Measurements from ENCODE around the gene ZNF335. TPM values are rescaled to one million over a fixed set of nuclear protein-coding genes. Genes with fewer than 3 reads are reported as not detected.

Gene ZNF335
- total RNA-seq, 6 experiments from 2014 or later, result 6.5 to 9.3 (median 7.8) TPM

DNA sequence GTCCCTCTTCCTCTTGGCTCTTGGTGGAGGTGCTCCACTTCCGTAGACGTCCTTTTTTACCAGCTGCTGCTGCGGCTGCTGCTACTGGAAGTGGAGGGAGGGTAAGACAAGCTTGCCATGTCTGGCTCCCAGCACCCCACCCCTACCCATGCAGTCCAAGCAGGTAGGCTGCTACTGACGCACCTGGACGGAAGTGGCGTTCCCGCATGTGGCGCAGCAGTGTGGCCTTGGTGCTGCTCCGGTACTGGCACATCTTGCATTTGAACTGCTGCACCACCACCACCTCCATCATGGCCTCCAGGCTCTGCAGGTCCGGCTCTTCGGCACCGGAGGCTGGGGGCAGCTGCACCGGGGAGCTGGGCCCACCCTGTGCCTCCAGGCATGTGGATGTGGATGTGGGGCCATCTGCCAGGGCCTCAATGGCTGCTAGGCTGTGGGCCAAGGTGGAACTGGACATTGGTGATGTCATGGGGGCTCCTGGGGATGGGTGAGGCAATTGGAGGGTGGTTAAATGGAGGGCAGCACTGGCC, 4.4 kb downstream of the ZNF335 start:
- Histone ChIP-seq H3K36me3 (peaks cover 0 to 67% (median 33%) of the 10 kb centered on the region in 4 donors), H3K9me3 (no peaks in the 10 kb centered on the region), H3K27me3 (no peaks in the 10 kb centered on the region), H3K27ac (no peak overlapping the region), H3K4me1 (peaks cover 0 to 11% (median 3%) of the 10 kb centered on the region in 4 donors), H3K4me3 (no peak overlapping the region)
- no CpG with 5 or more reads among the region's 13 CpGs for WGBS (ENCODE audit: insufficient coverage, low coverage, low lambda C conversion rate, missing lambda C conversion rate)
- intact Hi-C loops (cut with DNase I), result loop anchor here (10.0 kb wide), 3 partner anchors 83 to 173 kb away; partner anchors contain the start of genes DNTTIP1 (in 1 of the 2), SPATA25 (in 1 of the 2), TNNC2 (in 1 of the 2) and WFDC3 (in 1 of the 2)
- DNase-seq, result peak in 2 of 3 donors; percentile 43 to 45
- TF ChIP-seq, protein P1, sequence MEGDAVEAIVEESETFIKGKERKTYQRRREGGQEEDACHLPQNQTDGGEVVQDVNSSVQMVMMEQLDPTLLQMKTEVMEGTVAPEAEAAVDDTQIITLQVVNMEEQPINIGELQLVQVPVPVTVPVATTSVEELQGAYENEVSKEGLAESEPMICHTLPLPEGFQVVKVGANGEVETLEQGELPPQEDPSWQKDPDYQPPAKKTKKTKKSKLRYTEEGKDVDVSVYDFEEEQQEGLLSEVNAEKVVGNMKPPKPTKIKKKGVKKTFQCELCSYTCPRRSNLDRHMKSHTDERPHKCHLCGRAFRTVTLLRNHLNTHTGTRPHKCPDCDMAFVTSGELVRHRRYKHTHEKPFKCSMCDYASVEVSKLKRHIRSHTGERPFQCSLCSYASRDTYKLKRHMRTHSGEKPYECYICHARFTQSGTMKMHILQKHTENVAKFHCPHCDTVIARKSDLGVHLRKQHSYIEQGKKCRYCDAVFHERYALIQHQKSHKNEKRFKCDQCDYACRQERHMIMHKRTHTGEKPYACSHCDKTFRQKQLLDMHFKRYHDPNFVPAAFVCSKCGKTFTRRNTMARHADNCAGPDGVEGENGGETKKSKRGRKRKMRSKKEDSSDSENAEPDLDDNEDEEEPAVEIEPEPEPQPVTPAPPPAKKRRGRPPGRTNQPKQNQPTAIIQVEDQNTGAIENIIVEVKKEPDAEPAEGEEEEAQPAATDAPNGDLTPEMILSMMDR (IDR thresholded peaks at IDR 0.05), result no peak
- TF ChIP-seq POLR2A (IDR thresholded peaks at IDR 0.05), result no peak
- ATAC-seq, result no peak

DNA sequence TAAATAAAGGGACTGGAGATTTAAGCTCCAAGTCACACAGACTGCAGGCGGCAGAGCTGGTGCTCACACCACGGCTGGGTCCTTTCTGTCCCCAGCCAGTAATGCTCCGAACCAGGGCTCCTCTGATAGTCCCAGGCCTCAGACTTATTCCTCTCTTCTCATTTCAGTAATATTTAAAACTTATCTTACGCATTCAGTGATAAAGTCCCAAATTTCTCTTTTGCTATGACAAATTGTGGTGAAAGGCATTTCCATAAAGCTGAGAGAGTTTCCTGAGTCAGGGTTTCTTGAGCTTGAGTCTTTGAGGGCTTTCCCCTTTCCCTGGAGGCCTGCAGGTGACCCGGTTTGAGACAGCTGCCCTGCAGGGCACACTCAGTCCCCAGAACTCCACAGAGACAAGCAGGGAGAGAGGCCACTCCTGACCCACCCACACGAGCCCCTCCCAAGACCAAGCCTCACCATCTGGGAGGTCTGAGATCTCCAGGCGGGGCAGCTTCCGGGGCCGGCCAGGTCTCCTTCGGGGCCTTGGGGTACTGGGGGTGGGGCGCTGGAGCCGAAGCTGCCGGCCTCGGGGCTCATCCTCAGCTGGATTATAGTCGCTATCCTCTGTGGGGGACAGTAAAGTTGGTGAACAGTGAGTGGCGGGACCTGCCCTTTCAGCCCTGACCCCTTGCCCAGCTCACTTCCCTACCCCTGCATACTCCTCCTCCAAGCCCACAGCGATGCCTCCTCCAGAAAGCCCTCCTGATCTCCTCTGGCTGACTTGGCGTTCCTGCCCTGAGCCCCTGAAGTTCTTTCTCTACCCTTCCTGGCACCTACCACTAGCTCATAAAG, 6.6 kb downstream of the ZNF335 start:
- Histone ChIP-seq H3K4me1 (peaks cover 0 to 6% (median 2%) of the 10 kb centered on the region in 4 donors), H3K36me3 (peaks cover 0 to 89% (median 44%) of the 10 kb centered on the region in 4 donors), H3K27me3 (no peaks in the 10 kb centered on the region), H3K9me3 (no peaks in the 10 kb centered on the region), H3K4me3 (no peak overlapping the region), H3K27ac (no peak overlapping the region)
- intact Hi-C loops (cut with DNase I), result loop anchor here (10.0 kb wide), 3 partner anchors 81 to 171 kb away; partner anchors contain the start of genes DNTTIP1 (in 1 of the 2), SPATA25 (in 1 of the 2), TNNC2 (in 1 of the 2) and WFDC3 (in 1 of the 2)
- 79% methylated on average over 7 of the region's 18 CpGs for WGBS (ENCODE audit: insufficient coverage, low coverage, low lambda C conversion rate, missing lambda C conversion rate)
- ATAC-seq (no peak), DNase-seq (peak in 2 of 3 donors; percentile 32 to 37)
- TF ChIP-seq, protein P1 (IDR thresholded peaks at IDR 0.05), result no peak
- TF ChIP-seq POLR2A (IDR thresholded peaks at IDR 0.05), result no peak

DNA sequence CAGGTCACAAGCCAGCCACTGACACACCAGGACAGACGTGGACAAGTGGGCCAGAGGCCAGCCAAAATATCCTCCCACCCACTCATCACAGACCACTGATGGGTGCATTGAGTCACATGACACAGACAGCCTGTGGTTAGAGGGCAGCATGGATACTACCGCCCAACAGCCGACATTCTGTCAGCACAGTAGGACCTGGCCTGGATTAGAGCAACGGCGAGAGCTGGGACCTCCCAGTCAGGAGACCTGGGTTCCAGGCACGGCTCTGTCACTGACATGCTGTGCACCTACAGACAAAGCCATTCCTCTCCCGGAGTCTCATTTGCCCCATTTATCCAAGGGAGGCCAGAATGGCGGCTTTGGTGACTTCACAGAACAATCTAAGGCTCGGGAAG, 8.0 kb downstream of the ZNF335 start:
- TF ChIP-seq, protein P1 (IDR thresholded peaks at IDR 0.05), result no peak
- no peak for TF ChIP-seq POLR2A (IDR thresholded peaks at IDR 0.05)
- H3K27ac ChIP-seq, result no peak overlapping the region
- no peak overlapping the region for H3K4me3 ChIP-seq
- ATAC-seq (no peak), DNase-seq (peak in 2 of 3 donors; percentile 31 to 37)
- peaks cover 0 to 98% (median 56%) of the 10 kb centered on the region in 4 donors for H3K36me3 ChIP-seq
- H3K9me3 ChIP-seq, result no peaks in the 10 kb centered on the region
- intact Hi-C loops (cut with DNase I), result loop anchor here (10.0 kb wide), 3 partner anchors 79 to 169 kb away; partner anchors contain the start of genes DNTTIP1 (in 1 of the 2), SPATA25 (in 1 of the 2), TNNC2 (in 1 of the 2) and WFDC3 (in 1 of the 2)
- no peaks in the 10 kb centered on the region for H3K4me1 ChIP-seq
- no peaks in the 10 kb centered on the region for H3K27me3 ChIP-seq
- WGBS (ENCODE audit: insufficient coverage, low coverage, low lambda C conversion rate, missing lambda C conversion rate), result 80% methylated on average over 7 of the region's 9 CpGs

DNA sequence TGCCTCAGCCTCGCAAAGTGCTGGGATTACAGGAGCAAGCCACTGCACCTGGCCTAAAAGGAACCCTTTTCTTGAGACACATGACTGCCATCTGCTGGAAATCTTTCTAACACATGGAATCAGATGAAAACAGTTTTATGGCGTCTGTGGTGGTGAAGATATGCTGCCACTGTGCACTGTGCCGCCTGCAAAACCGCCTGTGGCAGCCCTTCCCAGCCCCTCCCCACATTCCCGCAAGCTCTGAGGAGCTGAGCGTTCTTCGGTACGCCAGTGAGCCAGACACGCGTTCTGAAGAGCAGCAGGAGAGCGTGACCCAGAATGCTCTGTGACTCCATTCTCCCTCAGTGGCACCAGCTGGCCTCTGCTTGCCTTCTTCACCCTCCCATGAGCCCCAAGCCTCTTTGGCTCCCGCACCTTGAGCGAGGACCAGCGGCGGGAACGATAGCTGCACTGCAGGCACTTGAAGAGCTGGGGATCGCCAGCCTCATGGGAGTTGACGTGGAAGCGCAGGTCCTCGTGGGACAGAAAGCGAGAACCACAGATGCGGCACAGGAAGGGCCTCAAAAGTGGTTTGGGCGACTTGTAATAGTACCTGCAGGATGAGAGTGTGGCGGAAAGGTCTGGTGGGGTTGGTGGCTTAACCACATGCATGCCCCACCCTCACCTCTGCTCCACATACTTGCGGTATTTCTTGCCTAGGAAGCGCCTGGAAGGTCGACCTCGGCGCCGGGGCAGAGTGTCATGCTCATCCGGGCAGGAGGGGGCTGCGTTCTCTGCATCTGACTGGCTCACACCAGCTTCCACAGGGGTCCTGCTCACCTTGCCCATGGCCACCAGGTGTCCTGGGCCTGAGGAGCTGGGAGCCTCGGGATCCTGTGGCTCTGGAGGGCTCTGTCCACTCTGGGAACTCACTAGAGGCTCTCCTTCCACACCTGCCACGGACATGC, 8.7 kb downstream of the ZNF335 start:
- Histone ChIP-seq H3K36me3 (peaks cover 0 to 98% (median 60%) of the 10 kb centered on the region in 4 donors), H3K4me3 (no peak overlapping the region), H3K27me3 (no peaks in the 10 kb centered on the region), H3K4me1 (no peaks in the 10 kb centered on the region), H3K27ac (no peak overlapping the region), H3K9me3 (no peaks in the 10 kb centered on the region)
- 83% methylated on average over 17 of the region's 34 CpGs for WGBS (ENCODE audit: insufficient coverage, low coverage, low lambda C conversion rate, missing lambda C conversion rate)
- TF ChIP-seq, protein P1 (IDR thresholded peaks at IDR 0.05), result peak; percentile 35 to 53 (median 42)
- TF ChIP-seq POLR2A (IDR thresholded peaks at IDR 0.05), result no peak
- intact Hi-C loops (cut with DNase I), result loop anchor here (10.0 kb wide), 3 partner anchors 79 to 169 kb away; partner anchors contain the start of genes DNTTIP1 (in 1 of the 2), SPATA25 (in 1 of the 2), TNNC2 (in 1 of the 2) and WFDC3 (in 1 of the 2)
- ATAC-seq, result peak; percentile 55 to 78 (median 72)
- peak in 2 of 3 donors; percentile 44 to 52 for DNase-seq

All from right lobe of liver (tissue), 6 donors.